Liver (tissue), 9 donors: ENCODE results near the gene CTDSPL2. TPM values are rescaled to one million over a fixed set of nuclear protein-coding genes. Genes with fewer than 3 reads are reported as not detected.

Experiments
- DNase-seq: peaks from one replicate; pipeline ENCODE4 v3.0.0-alpha.2; 2017; ENCODE audit warnings: low spot score
- H3K27ac ChIP-seq, 2 donors: one replicate each; pipeline ENCODE4 v1.7.0; 2013; ENCODE audit warnings: inconsistent platforms in 2 of 2, low read length in 2 of 2, control low read depth in 1 of 2, low read depth in 1 of 2, mild to moderate bottlenecking in 1 of 2
- H3K27me3 ChIP-seq, 4 donors: one replicate each; pipeline versions ENCODE4 v1.6.1 to v1.7.0; 2013; ENCODE audit warnings: low read length in 3 of 4, inconsistent platforms in 1 of 4, mild to moderate bottlenecking in 1 of 4, moderate library complexity in 1 of 4; ENCODE audit not compliant: control insufficient read depth in 4 of 4, insufficient read depth in 4 of 4
- H3K36me3 ChIP-seq, 4 donors: one replicate each; pipeline versions ENCODE4 v1.6.1 to v1.7.0; 2013; ENCODE audit warnings: low read length in 3 of 4, mild to moderate bottlenecking in 3 of 4, low read depth in 1 of 4, moderate library complexity in 1 of 4; ENCODE audit not compliant: control insufficient read depth in 4 of 4, insufficient read depth in 3 of 4
- H3K4me1 ChIP-seq, 4 donors: one replicate each; pipeline versions ENCODE4 v1.6.1 to v1.7.0; 2013; ENCODE audit warnings: low read length in 3 of 4, mild to moderate bottlenecking in 3 of 4, moderate library complexity in 1 of 4; ENCODE audit not compliant: control insufficient read depth in 4 of 4, insufficient read depth in 4 of 4
- H3K4me3 ChIP-seq, 3 donors: one replicate each; pipeline versions ENCODE4 v1.6.1 to v1.7.0; 2013; ENCODE audit warnings: low read length in 3 of 3, control low read depth in 1 of 3, low read depth in 1 of 3, mild to moderate bottlenecking in 1 of 3
- H3K9ac ChIP-seq, 2 donors: one replicate each; pipeline ENCODE4 v1.7.0; 2013; ENCODE audit warnings: low read length in 2 of 2, mild to moderate bottlenecking in 2 of 2, moderate library complexity in 2 of 2, control low read depth in 1 of 2, low read depth in 1 of 2
- H3K9me3 ChIP-seq, 4 donors: one replicate each; pipeline versions ENCODE4 v1.6.1 to v1.7.0; 2013; ENCODE audit warnings: low read length in 3 of 4; ENCODE audit not compliant: control insufficient read depth in 4 of 4
- CTCF ChIP-seq: fragments of 150-350 bp; IDR thresholded peaks from 2 replicates; pipeline ENCODE4 v1.5.1; 2017; ENCODE audit warnings: improper control_type of control experiment, low read depth, low read length; ENCODE audit not compliant: missing input control
- EGR1 ChIP-seq, 2 donors: IDR thresholded peaks; 2 replicates each; pipeline ENCODE4 v1.6.1; 2016 to 2018; ENCODE audit warnings: antibody characterized with exemption in 2 of 2, low read depth in 2 of 2
- FOXA1 ChIP-seq: IDR thresholded peaks from 2 replicates; pipeline ENCODE4 v1.6.1; 2016; ENCODE audit warnings: antibody characterized with exemption
- FOXA2 ChIP-seq: IDR thresholded peaks from 2 replicates; pipeline ENCODE4 v1.6.1; 2016; ENCODE audit warnings: antibody characterized with exemption
- GABPA ChIP-seq, 2 donors: IDR thresholded peaks in 1 of 2; conservative IDR thresholded peaks in 1 of 2; 2 replicates each; pipeline ENCODE4 v1.6.1; 2016; ENCODE audit warnings: antibody characterized with exemption in 2 of 2, mild to moderate bottlenecking in 1 of 2, moderate library complexity in 1 of 2
- HNF4A ChIP-seq, 2 donors: conservative IDR thresholded peaks; 2 replicates each; pipeline ENCODE4 v1.6.1; 2016; ENCODE audit warnings: antibody characterized with exemption in 2 of 2, mild to moderate bottlenecking in 2 of 2
- HNF4G ChIP-seq: IDR thresholded peaks from 2 replicates; pipeline ENCODE4 v1.6.1; 2016; ENCODE audit warnings: antibody characterized with exemption
- JUND ChIP-seq, 2 donors: IDR thresholded peaks; 2 replicates each; pipeline ENCODE4 v1.6.1; 2016; ENCODE audit warnings: antibody characterized with exemption in 2 of 2
- MAX ChIP-seq: IDR thresholded peaks from 2 replicates; pipeline ENCODE4 v1.6.1; 2016; ENCODE audit warnings: antibody characterized with exemption
- NR2F2 ChIP-seq: IDR thresholded peaks from 2 replicates; pipeline ENCODE4 v1.6.1; 2016; ENCODE audit warnings: antibody characterized with exemption
- RAD21 ChIP-seq, 2 donors: IDR thresholded peaks; 2 replicates each; pipeline ENCODE4 v1.6.1; 2016; ENCODE audit warnings: antibody characterized with exemption in 2 of 2, mild to moderate bottlenecking in 2 of 2
- RXRA ChIP-seq, 2 donors: IDR thresholded peaks; 2 replicates each; pipeline ENCODE4 v1.6.1; 2017 to 2018; ENCODE audit warnings: antibody characterized with exemption in 2 of 2, mild to moderate bottlenecking in 1 of 2
- SP1 ChIP-seq: IDR thresholded peaks from 2 replicates; pipeline ENCODE4 v1.6.1; 2018; ENCODE audit warnings: antibody characterized with exemption, mild to moderate bottlenecking
- TAF1 ChIP-seq: conservative IDR thresholded peaks from 2 replicates; pipeline ENCODE4 v1.6.1; 2016; ENCODE audit warnings: antibody characterized with exemption, mild to moderate bottlenecking
- YY1 ChIP-seq: IDR thresholded peaks from 2 replicates; pipeline ENCODE4 v1.6.1; 2016; ENCODE audit warnings: antibody characterized with exemption, mild to moderate bottlenecking
- ZBTB33 ChIP-seq: IDR thresholded peaks from 2 replicates; pipeline ENCODE4 v1.6.1; 2016; ENCODE audit warnings: antibody characterized with exemption
- WGBS: extraction: QIAGEN DNeasy Blood & Tissue Kit; methylation state at CpG from one replicate; pipeline ENCODE4 v1.1.7; 2013; 5-methylcytosine and 5-hydroxymethylcytosine counted together
- polyA plus RNA-seq, 2 donors: library from polyadenylated mRNA; stranded (reverse) in 1 of 2; unstranded in 1 of 2; fragments of 200-250 nt in 1 of 2; fragments of >200 nt in 1 of 2; fragmentation: Nextera tagmentation in 1 of 2; extraction: Ambion mirVana in 1 of 2; gene quantifications; one replicate each; pipeline versions ENCODE4 v1.2.1 to v1.2.3, GENCODE V29; 2013 to 2015
- total RNA-seq, 2 donors: library from RNA; depleted of rRNA; stranded (reverse); fragments of >200 nt; gene quantifications; one replicate each; pipeline ENCODE4 v1.2.3, GENCODE V29; 2014
- TF ChIP-seq, protein P1 (sequence below): IDR thresholded peaks from 2 replicates; pipeline ENCODE4 v1.6.1; 2016; ENCODE audit warnings: antibody characterized with exemption, mild to moderate bottlenecking
- TF ChIP-seq, protein P2 (sequence below): IDR thresholded peaks from 2 replicates; pipeline ENCODE4 v1.6.1; 2016; ENCODE audit warnings: antibody characterized with exemption
- donor health status: healthy.
- donor health status: healthy.
- donor health status: healthy.
- donor health status: healthy.
- donor health status: healthy.

CTDSPL2 gene
- total and polyA plus RNA-seq, 4 donors: 3.6 to 41.5 (median 21.2) TPM

GRCh38 chr15:44482090-44482489 is 54.7 kb downstream of the CTDSPL2 start:
- 93% methylated on average over 2 of the region's 2 CpGs for WGBS
- no peak for TF ChIP-seq HNF4G
- no peak for TF ChIP-seq HNF4A (conservative IDR thresholded peaks at IDR 0.05)

DNA sequence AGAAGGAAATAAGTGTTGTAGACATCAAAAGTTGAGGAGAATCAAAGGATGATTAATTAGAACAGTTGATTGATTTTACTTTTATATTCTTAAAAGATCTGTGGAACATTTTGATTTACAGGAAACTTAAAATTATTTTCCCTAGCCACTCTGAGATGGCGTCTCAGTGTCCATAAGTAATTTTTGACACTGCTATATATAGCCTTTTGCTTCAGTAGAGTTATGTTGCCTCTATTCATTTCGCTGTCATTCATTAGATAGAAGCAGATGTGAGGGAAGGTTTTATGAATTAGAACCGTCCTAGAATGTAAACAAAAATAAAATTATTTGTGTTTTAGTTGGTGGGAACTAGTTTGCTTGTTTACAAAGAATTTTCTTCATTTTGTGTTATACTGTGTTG is 58.5 kb downstream of the CTDSPL2 start:
- H3K36me3 ChIP-seq: peaks cover 3 to 19% (median 7%) of the 10 kb centered on the region in 4 donors
- no peak for TF ChIP-seq HNF4G
- H3K4me1 ChIP-seq: no peaks in the 10 kb centered on the region
- WGBS: 93% methylated on average over 3 of the region's 3 CpGs
- DNase-seq: no peak
- no peak overlapping the region for H3K9ac ChIP-seq
- H3K27ac ChIP-seq: no peak overlapping the region
- no peaks in the 10 kb centered on the region for H3K9me3 ChIP-seq
- H3K27me3 ChIP-seq: no peaks in the 10 kb centered on the region
- no peak overlapping the region for H3K4me3 ChIP-seq

More at GRCh38 chr15:44482090-44482489, 54.7 kb downstream of the CTDSPL2 start:
- Histone ChIP-seq H3K27me3 (no peaks in the 10 kb centered on the region), H3K27ac (no peak overlapping the region), H3K36me3 (peaks cover 0 to 9% (median 3%) of the 10 kb centered on the region in 4 donors), H3K9ac (no peak overlapping the region), H3K4me3 (no peak overlapping the region), H3K9me3 (no peaks in the 10 kb centered on the region), H3K4me1 (no peaks in the 10 kb centered on the region)
- DNase-seq: no peak

DNA sequence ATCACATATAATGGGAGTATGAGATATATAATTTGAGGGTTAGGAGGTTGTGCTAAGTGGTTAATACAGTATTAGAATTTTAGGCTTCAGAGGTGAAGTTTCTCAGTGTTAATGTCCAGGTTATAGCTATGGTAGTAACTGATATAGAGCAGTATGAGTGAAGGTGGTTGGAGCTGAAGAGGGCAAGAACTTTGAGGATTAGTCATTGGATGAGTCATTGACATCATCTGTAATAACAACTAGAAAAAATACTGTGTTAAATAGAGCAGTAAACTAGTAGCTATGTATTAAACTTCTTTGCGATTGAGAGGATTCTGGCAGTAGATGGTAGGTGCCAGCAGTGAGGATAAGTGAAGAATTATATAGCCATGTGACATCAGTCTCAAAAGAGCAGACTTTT is 62.0 kb downstream of the CTDSPL2 start:
- Histone ChIP-seq H3K36me3 (peaks cover 6 to 23% (median 14%) of the 10 kb centered on the region in 4 donors), H3K27me3 (no peaks in the 10 kb centered on the region), H3K9ac (no peak overlapping the region), H3K9me3 (no peaks in the 10 kb centered on the region), H3K27ac (no peak overlapping the region), H3K4me3 (no peak overlapping the region), H3K4me1 (no peaks in the 10 kb centered on the region)
- TF ChIP-seq HNF4A (conservative IDR thresholded peaks at IDR 0.05) (no peak), JUND (IDR thresholded peaks at IDR 0.05) (no peak), RAD21 (IDR thresholded peaks at IDR 0.05) (no peak), FOXA1 (no peak), YY1 (no peak), MAX (no peak), CTCF (no peak), HNF4G (no peak), RXRA (IDR thresholded peaks at IDR 0.05) (no peak), NR2F2 (no peak), SP1 (no peak), FOXA2 (no peak), ZBTB33 (no peak), GABPA (IDR thresholded peaks at IDR 0.05 in 1 of 2, conservative IDR thresholded peaks at IDR 0.05 in 1 of 2) (no peak), EGR1 (IDR thresholded peaks at IDR 0.05; ENCODE audit: low read depth in 2 of 2) (no peak), TAF1 (no peak)
- TF ChIP-seq, protein P1, sequence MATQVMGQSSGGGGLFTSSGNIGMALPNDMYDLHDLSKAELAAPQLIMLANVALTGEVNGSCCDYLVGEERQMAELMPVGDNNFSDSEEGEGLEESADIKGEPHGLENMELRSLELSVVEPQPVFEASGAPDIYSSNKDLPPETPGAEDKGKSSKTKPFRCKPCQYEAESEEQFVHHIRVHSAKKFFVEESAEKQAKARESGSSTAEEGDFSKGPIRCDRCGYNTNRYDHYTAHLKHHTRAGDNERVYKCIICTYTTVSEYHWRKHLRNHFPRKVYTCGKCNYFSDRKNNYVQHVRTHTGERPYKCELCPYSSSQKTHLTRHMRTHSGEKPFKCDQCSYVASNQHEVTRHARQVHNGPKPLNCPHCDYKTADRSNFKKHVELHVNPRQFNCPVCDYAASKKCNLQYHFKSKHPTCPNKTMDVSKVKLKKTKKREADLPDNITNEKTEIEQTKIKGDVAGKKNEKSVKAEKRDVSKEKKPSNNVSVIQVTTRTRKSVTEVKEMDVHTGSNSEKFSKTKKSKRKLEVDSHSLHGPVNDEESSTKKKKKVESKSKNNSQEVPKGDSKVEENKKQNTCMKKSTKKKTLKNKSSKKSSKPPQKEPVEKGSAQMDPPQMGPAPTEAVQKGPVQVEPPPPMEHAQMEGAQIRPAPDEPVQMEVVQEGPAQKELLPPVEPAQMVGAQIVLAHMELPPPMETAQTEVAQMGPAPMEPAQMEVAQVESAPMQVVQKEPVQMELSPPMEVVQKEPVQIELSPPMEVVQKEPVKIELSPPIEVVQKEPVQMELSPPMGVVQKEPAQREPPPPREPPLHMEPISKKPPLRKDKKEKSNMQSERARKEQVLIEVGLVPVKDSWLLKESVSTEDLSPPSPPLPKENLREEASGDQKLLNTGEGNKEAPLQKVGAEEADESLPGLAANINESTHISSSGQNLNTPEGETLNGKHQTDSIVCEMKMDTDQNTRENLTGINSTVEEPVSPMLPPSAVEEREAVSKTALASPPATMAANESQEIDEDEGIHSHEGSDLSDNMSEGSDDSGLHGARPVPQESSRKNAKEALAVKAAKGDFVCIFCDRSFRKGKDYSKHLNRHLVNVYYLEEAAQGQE: no peak
- TF ChIP-seq, protein P2, sequence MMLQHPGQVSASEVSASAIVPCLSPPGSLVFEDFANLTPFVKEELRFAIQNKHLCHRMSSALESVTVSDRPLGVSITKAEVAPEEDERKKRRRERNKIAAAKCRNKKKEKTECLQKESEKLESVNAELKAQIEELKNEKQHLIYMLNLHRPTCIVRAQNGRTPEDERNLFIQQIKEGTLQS: no peak
- DNase-seq: no peak
- WGBS: 93% methylated on average over 1 of the region's 1 CpG
